Measurements from ENCODE around the gene KLK6. TPM values are rescaled to one million over a fixed set of nuclear protein-coding genes. Genes with fewer than 3 reads are reported as not detected.
A peak's percentile ranks its signal among the peaks of the same experiment; 100 is the strongest.
"Not testable (repeated sequence)": the region's sequence is repeated elsewhere in the genome, so short reads cannot be mapped to it uniquely, and the experiment has no call there.

Gene KLK6
- total RNA-seq, 1 donor from 2014 or later: 106 TPM

DNA sequence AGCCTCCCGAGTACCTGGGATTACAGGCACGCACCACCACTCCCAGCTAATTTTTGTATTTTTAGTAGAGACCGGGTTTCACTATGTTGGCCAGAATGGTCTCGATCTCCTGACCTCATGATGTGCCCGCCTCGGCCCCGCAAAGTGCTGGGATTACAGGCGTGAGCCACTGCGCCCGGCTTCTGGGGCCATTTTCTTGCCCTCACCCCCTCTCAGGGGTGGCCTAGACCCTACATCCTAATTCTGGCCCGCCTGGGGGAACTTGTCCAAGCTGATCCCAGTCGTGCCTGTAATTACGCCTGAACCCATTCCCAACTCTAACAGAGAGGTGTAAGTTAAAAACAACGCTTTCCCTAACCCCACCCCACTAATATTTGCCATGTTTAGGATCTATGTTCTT lies 15.0 kb upstream of the KLK6 start:
- ATAC-seq: not testable (repeated sequence)

DNA sequence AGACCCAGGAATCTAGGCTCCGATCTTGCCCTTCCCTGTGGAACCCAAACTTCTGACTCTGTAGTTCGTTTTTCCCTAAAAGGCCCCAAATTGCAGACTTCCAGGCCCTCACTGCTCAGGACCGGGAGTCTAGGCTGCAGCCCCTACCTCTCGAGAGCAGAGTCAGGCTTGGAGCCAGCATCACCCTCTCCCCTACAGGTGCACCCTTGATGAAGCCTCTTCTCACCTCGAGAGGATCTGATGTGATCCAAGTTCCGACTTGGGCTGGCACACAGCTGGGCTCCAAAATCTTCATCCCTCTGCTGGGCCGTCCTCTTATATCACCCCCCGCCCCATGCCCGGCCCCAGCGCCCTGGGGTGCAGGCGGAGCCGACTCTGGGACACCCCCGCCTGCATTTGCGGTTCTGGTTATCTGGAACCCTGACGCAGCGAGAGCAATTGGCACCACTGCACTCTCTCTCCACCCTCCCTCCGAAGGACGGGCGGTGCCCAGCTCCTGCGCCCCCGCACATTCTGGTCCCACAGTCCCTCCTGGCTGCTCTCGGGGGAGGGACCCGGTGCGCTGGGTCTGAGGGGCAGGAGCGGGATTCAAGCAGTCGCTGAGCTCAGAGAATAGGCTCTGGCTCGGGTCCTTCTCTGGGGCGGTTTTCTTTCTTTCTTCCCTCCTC lies 14.4 kb upstream of the KLK6 start, which contains the start of gene KLK7:
KLK7 (minus strand) TSS at position 293 of the 668 bp plus-strand sequence. CDS start 1,518 bp downstream, outside the sequence.
- ATAC-seq: peak; percentile 57

- ATAC-seq: no peak
Measured at GRCh38 chr19:50982186-50982585, 12.8 kb upstream of the KLK6 start.

DNA sequence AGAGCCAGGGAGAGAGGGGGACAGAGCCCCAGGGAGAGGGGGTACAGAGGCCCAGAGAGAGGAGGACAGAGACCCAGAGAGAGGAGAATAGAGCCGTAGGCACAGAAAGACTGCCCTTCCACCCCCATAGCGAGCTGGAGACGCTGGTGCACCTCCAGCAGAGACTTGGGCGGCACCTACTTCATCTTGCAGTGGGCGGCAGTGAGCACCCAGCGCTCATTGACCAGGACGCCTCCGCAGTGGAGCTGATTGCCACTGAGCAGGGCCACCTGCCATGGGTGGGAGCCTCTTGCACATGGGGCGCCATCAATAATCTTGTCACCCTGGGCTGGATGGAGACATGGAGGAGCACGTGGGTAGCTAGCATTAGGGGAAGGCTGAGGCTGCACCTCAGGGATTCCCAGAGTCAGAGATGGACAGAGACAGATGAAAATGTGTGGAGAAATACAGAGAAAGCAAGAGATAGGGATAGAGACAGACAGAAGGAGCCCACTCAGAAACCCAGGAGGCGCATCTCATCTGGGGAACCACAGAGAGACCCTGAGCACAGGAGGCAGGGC lies 12.3 kb upstream of the KLK6 start:
- peak; percentile 6 for ATAC-seq

- no peak for ATAC-seq
Measured at GRCh38 chr19:50980208-50980607, 10.8 kb upstream of the KLK6 start.

DNA sequence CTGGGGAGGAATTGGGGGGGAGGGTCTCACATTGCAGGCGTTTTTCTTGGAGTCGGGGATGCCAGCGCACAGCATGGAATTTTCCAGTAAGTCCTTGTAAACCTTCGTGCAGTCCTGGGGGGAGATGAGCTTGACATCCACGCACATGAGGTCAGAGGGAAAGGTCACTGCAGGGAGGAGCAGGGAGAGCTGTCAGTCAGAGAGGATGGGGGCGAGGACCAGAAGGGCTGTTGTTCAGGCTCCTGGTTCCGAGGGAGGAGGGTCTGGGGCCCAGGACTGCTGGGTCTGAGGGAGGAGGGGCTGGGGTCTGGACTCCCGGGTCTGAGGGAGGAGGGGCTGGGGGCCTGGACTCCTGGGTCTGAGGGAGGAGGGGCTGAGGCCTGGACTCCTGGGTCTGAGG lies 10.4 kb upstream of the KLK6 start:
- ATAC-seq: no peak

DNA sequence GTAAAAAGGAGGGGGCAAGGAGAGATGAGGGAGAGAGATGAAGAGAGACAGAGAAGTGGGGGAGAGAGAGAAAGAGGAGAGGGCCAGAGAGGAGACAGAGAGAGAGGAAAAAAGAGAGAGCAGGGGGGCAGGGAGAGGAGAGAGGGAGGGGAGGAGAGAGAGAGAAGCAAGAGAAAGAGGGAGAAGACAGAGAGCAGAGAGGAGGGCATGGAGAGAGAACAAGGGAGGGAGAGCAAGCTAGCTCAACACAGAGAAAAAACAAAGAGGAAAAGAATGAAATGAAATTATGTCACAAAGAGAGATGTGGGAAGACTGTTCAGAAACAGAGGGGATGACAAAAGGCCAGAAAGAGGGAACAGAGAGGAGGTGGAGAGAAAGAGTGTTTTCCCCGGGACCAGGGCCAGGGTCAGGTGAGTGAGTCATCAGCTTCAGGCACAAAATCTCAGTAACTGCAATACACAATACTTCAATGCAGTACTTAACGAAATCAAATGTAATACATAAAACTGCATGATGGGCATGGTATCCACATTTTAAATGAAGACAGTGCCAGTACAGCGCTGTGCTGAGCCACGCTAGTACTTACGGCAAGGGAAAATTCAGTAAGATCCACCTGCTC lies 9.5 kb upstream of the KLK6 start:
- no peak for ATAC-seq

DNA sequence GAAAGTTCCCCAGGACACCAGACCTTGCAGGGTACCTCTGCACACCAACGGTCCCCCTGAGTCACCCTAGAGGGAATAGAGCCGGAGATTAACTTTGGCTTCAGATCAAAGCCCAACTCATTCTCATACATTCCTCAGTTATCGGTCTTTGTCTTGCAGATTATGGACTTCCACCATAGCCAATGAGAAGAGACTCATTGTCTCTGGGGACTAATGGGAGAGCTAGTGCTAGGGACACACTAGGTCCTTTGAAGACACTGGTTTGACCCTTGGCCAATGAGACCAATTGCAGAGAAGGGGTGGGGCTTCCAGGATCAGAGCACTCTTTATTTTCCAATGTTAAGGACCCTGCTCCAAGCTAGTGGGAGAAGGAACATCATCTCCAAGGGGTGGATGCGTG lies 8.2 kb upstream of the KLK6 start:
- ATAC-seq: no peak

DNA sequence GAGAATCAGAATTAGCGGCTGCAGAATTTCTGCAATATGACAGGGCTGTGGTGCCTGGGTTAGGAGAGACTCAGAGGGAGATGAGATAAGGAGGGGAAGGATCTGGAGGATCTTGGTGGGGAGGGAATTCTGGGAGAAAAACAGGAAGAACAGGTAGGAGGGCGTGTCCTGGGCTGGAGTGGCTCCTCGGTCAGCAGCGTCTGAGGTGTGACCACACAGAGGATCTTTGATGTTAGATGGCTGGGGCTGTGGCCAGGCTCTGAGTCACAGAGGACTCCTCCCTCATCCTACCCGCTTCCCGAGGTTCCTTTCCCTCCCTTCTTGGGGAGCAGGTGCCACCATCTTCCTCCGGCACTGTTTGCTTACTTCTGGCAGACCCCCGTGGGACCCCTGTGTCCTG lies 6.4 kb upstream of the KLK6 start:
- ATAC-seq: peak; percentile 87

DNA sequence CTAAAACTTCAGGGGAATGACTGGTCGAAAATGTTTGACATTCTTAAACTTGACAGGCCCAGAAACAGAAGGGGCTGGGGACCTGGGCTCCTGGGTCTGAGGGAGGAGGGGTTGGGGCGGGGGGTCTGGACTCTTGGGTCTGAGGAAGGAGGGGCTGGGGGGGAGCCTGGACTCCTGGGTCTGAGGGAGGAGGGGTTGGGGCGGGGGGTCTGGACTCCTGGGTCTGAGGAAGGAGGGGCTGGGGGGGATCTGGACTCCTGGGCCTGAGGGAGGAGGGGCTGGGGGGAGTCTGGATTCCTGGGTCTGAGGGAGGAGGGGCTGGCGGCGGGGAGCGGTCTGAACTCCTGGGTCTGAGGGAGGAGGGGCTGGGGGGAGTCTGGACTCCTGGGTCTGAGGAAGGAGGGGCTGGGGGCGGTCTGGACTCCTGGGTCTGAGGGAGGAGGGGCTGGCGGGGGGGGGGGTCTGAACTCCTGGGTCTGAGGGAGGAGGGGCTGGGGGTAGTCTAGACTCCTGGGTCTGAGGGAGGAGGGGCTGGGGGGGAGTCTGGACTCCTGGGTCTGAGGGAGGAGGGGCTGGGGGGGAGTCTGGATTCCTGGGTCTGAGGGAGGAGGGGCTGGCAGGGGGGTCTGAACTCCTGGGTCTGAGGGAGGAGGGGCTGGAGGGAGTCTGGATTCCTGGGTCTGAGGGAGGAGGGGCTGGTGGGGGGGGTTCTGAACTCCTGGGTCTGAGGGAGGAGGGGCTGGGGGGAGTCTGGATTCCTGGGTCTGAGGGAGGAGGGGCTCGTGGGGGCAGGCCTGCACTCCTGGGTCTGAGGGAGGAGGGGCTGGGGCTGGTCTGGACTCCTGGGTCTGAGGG lies 5.5 kb upstream of the KLK6 start:
- ATAC-seq: no peak

DNA sequence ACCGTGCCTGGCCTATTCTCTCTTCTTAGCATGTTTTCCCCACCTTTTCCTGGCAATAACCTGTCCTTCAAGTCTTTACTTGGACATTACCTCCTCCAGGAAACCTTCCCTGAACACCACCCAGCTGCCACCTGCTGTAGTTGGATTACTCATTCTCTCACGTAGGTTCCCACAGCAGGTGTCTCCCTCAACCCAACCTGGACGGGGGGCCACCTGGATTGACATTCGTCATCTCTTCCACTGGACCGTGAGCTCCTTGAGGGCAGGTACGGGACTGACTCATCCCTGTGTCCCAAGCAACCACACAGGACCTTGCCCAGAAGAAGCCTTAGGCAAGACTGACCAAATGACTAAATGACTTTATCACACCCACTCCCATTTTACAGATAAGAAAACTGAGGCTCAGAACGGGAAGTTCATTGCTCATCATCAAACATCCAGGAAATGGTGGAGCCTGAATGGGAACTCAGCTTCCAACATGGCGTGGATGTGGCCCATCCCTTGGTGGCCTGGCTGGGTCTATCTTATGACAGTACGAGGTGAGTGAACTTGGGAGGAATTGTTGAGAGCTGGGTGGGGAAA lies 3.5 kb upstream of the KLK6 start:
- peak; percentile 79 for ATAC-seq

- not testable (repeated sequence) for ATAC-seq
Measured at GRCh38 chr19:50969810-50970209, 419 bp upstream of the KLK6 start.

- no peak for ATAC-seq
Measured at GRCh38 chr19:50968716-50969412, 527 bp downstream of the KLK6 start.

DNA sequence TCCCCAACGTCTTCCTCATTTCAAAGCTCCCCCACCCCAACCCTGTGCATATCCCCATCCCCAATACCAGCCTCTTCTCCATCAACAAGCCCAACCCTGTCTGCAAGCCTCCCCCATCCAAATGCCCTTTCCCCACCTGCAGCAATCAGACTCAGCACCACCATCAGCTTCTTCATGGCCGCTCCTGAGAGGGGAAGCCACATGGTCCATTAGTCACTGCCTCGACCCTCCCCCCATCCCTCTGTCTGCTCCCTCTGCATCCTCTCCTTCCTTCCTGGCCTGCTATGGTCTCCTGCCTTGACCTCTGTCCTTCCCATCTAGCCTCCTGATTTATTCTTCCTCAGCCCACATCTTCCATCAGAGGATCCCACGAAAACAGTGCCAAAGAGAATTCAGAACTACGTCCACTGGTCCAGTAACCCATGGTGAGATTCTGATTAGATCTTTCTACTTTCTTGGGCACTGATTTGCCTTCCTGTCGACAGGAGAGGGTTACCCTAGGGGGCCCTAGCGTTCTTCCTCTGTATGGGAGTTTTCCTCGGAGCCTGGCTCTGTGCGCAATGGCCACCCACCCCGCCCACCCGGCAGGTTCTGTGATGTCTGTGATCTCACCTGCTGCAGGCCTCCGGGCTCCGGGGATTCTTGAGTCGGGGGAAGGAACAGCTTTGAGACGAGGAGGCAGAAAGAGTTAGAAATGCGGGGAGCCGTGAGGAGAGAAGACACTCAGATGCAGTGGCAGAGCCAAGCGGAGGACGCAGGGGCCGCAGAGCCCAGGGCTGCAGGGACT lies 1.3 kb downstream of the KLK6 start:
- no peak for ATAC-seq

GRCh38 chr19:50964266-50964665 lies 5.1 kb downstream of the KLK6 start:
- ATAC-seq: no peak

- ATAC-seq: no peak
Measured at GRCh38 chr19:50963381-50963780, 6.0 kb downstream of the KLK6 start.

DNA sequence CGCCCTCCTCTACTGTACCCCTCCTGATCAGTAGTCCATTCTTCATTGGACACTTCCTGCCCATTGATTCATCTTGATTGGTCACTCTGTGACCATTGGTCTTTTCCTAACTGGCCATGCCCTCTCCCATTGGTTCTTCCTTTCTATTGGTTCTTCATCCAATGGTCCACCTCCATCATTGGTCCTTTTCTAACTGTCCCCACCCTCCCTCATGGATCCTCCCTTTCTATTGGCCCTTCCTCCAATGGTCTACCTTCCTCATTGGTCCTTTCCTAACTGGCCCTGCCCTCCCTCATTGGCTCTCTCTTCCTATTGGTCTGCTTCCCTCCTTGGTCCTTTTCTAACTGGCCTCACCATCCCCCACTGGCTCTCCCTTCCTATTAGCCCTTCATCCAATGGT lies 7.1 kb downstream of the KLK6 start:
- no peak for ATAC-seq

DNA sequence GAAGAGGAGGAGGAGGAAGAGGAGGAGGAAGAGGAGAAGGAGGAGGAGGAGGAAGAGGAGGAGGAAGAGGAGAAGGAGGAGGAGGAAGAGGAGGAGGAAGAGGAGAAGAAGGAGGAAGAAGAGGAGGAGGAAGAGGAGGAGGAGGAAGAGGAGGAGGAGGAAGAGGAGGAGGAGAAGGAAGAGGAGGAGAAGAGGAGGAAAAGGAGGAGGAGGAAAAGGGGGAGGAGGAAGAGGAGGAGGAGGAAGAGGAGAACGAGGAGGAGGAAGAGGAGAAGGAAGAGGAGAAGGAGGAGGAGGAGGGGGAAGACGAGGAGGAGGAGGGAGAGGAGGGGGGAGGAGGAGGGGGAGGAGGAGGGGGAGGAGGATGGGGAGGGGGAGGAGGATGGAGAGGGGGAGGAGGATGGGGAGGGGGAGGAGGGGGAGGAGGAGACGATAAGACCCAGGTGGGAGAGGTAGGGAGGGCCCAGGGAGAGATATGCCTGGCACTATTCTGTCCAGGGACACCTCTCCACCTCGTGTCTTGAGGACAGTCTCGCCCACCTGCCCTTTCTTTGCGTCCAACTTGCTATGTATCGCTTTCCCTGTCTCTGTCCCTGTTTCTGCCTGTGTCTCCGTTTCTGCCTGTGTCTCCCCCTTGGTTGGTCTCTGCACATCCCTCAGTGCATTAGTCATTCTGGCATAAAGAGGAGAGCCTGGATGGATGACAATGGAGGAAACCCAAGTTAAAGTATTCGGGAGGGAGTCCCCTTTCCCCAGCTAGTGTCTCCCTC lies 9.5 kb downstream of the KLK6 start:
- ATAC-seq: peak; percentile 24

DNA sequence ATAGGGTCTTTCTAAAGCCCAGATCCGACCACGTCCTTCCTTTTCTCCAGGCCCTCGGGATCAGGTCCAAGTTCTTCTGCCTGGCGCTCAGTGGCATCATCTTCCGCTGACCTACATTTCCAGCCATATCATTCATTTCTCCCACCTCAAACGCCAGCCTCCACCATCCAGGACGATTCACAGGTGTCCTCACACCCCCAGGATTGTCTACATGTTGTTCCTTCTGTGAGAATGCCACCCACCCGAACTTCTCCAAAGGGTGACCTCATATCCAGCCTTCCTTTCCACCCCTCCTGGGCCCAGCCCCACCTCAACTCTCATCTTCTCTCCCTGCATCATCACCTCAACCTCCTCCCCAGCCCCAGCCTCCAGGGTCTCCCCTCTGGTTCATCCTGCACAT lies 11.8 kb downstream of the KLK6 start:
- ATAC-seq: peak; percentile 5

DNA sequence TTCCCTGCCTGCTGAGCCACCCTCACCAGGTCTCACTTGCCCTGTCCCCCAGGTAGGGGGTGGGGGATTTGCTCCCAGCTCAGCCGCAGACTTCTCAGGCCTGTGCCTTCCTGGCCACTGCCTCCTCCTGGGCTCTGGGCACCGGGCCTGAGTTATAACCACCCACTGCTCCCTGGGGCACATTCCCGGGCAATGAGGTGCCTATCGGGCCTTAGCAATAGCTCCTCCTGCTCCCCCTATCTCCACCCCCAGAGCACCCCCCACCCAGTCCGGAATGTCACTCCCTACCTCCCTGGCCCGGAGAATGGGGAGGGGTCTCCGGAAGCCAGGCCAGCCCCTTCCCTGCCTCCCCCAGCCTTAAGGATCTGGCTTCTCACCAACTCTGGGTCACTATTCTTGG lies 16.5 kb downstream of the KLK6 start, which contains the start of gene KLK5:
KLK5 (minus strand) TSS at position 129 of the 400 bp plus-strand sequence. CDS start 381 bp downstream, outside the sequence.
- ATAC-seq: peak; percentile 57

Measured in esophagus mucosa (tissue), 1 donor.